ENCODE data around the gene PCSK6.

PCSK6 gene

GRCh38 chr15:101498717-101499480 is 9.4 kb upstream of the PCSK6 start:
- DNase-seq: no peak

DNA sequence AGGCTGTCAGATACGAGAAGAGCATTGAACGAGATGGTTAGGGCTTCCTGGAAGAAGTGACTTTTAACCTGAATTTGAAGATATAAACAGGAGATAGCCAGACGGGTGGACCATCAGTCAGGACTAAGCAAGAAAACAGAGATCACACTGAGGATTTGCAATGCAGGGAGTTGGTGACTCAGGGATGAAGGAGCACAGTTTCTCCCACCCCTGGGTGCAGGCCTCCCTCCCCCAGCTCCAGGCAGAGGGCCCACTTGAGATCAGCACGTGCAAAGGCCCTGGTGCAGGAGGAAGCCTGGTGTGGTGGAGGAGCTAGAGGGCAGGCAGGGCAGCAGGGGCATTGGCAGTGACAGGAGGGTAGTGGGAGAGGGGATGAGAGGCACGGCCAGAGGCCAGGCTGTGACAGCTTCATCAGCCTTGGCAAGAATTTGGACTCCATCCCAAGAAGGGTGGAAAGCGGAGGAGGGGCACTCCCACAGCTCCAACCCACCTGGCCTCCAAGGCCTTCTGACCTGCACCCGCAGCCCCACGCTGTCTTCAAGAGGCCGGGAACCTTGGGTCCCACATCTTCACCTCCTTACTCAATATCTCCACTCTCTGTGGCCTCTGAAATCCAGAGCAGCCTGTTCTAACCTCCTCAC is 8.7 kb upstream of the PCSK6 start:
- DNase-seq: no peak

GRCh38 chr15:101497484-101498034 is 8.1 kb upstream of the PCSK6 start:
- no peak for DNase-seq

DNA sequence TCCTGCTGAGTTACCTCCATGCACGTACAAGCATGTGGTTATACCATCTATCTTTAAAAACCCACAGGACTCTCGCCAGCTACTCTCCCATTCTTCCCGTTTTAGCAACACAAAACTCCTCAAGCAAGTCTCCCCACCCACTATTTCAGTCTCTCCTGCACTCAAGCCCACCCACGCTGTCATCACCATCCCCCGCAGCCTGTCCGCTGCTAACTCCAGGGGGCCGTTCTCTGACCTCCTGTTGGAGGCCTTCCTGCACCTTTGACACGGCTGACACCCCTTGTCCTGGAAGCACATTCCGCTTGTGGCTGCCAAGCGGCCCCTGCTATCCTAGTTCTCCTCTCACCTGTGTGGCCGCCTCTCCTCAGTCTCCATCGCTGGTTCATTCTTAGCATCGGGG is 7.5 kb upstream of the PCSK6 start:
- DNase-seq: no peak

DNA sequence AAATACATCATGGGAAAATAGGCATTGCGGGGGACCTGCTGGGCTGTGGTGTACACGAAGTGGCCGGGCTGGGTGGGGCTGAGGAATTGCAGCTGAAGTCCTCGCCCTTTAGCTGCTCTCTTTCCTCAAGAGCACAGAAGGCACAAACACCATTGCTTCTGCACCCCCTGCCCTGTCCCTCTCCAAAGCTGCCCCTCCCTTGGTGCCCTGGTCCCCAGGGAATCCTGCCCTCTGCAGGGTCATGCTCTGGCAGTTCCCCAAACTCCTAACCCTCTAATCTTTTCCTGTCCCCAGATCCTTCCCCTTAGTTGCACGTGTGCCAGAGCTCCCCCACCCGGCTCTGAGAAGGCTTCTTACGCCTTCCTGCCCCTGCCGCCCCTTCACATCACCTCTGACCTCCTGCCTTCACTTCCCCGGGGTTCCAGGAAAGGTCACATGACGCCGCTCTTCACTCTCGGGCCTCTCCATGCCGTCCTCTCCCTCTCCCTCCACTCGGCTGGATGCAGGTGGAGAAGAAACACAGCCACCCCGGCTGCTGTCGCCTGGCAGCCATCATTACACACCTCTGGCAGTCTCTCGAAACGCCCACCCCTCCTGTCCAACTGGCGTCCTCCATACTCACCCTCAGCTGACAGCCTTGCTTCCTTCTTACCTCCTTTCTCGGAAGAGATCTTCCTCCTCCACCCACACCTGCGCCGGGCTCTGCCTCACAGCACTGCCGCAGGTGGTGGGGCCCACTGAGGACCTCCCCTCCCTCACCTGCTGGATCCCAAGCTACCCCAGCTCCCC is 6.9 kb upstream of the PCSK6 start:
- DNase-seq: no peak

- no peak for DNase-seq
Observed at GRCh38 chr15:101495334-101496197, 6.1 kb upstream of the PCSK6 start.

DNA sequence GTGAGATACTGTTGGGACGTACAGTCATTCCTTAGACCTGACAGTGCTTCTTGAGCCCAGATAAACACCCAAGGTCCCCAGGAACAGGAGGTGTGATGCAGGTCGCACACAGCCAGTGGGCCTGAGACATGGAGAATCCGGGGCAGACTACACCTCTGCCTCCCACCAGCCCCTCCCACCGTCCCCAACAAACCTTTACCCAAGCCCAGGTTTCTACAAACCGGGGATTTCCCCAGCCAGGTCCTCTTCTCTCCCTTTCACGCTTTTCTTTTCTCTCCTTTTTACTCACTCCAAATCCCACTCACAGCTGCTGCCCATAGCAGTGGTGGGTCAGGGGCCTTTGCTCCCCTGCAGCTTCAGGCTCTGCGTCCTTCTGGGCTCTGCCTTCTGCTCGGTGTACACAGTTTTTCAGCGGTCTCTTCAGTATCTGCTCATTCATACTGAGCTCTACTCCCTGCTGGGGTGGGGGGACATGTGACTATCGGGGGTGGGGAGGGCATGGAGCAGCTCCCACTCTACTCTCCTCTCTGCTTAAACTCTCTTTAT is 4.8 kb upstream of the PCSK6 start:
- no peak for DNase-seq

- DNase-seq: no peak
Observed at GRCh38 chr15:101492766-101493692, 3.5 kb upstream of the PCSK6 start.

GRCh38 chr15:101491734-101492640 is 2.5 kb upstream of the PCSK6 start:
- no peak for DNase-seq

DNA sequence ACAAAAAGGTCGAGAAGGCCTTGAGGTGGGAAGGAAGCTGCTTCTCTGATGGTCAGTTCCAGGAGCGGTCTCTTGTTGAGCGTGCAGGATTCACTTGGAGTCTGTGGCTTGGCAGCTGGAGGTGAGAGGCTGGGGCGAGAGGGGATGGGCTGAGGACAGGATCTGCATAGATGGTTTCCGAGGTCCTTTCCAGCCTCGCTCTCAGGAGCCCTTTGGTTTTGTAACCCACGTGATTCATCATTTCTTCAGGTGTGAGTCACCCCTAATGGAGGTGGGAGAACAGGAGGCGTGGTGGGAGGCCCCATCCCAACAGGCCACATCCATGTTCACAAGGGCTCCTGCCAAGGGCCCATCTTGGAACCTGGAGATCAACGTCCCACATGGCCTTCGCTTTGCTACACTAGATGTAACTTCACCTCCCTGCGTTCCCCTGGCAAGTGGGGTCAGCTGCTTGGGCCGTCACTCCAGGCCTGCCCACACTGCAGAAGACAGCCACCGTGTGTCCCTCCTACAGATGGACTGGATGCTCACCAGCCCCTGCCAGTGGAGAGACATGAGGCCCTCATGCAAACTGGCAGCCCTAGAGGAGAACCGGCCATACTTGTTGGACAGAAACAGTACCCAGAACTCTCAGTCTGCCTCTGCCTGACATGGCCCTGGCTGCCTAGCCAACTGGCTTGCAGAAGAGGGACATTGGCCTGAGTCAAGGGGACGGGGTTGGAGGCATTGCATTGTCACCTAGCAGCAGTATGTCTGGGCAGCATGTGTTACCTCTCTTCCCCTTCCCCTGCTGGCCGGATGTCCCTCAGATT is 1.6 kb upstream of the PCSK6 start:
- DNase-seq: no peak

GRCh38 chr15:101490408-101490891 is 943 bp upstream of the PCSK6 start:
- DNase-seq: no peak

DNA sequence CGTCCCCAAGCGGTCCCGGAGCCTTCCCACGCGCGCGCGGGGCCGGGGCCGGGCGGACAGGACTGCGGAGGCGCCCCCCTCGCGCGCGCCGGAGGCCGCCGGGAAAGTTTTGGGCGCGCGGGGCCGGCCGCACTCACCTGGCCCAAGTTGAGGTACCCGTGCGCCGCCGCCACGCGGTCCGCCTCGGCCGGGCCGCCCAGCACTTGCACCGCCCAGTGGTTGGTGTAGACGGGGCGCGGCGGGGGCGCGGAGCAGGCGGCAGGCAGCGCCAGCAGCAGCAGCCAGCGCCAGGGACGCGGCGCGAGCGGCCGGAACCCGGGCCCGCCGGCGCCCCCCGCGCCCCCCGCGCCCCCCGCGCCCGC is 289 bp downstream of the PCSK6 start:
- no peak for DNase-seq

- no peak for DNase-seq
Observed at GRCh38 chr15:101488300-101489164, 975 bp downstream of the PCSK6 start.

DNA sequence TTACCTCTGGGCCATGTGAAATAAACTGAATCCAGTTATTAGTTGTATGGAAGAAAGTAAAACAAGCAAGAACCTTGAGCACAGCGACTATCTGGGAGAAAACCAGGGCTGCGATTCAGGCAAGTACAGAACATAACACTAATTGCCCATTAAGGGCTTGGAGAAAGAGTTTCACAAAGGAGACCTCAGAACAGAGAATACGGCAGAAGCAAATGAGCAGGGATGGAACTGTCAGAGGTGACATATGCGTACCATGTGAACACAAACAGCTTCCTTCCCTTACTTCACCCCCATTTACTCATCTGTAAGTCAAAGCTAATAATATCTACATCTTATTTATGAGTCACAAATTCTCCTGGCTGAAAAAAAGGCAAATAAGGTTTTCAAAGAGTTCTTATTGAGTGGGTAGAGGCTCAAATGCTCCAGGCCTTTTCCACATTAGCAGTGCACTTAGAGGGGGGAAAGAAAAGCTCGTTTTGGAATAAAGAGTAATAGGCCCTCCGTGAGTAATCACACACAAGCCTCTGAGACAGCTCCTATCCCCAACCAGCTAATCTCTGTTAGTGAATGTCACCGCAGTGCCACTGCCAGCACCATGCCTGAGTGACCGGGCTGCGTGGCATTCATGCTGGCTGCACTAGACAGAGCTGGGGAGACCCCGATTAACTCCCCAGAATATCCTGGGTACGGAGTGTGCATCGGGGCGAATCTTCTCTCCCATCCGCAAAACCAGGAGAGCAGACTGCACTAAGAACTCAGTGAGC is 2.6 kb downstream of the PCSK6 start:
- DNase-seq: no peak

- no peak for DNase-seq
Observed at GRCh38 chr15:101483462-101483861, 6.0 kb downstream of the PCSK6 start.

GRCh38 chr15:101482526-101483371 is 6.8 kb downstream of the PCSK6 start:
- no peak for DNase-seq
